Endothelial cell of umbilical vein (primary cell): Measurements from ENCODE around the gene COX7A2L. TPM values are rescaled to one million over a fixed set of nuclear protein-coding genes. Genes with fewer than 3 reads are reported as not detected.

Experiments used
- BruUV-seq: library from RNA; stranded (reverse); fragments of 400-500 nt; replicated peaks from 2 replicates; lab custom pipeline; 2021; lab: Mats Ljungman, UMichigan
- CTCF ChIA-PET: fragments of 300-600, 350-600 bp; sonication (Branson Sonifier 250); formaldehyde crosslinking; loops from one replicate; lab custom pipeline; 2021; ENCODE audit warnings: antibody characterized with exemption, inconsistent platforms; lab: Charles Lee
- POLR2A ChIA-PET: fragments of 300-600, 350-600 bp; sonication (Branson Sonifier 250); formaldehyde crosslinking; loops from one replicate; lab custom pipeline; 2021; ENCODE audit warnings: antibody characterized with exemption, inconsistent platforms; lab: Charles Lee
- DNase-seq: peaks from one replicate; pipeline ENCODE4 v3.0.0-alpha.2; 2011; ENCODE audit warnings: low read depth, low spot score
- FAIRE-seq: peaks from 2 replicates; lab custom pipeline; 2011; peaks lifted over from hg19 to GRCh38; lab: Jason Lieb, UNC
- H2AFZ ChIP-seq: 2 replicates; pipeline ENCODE4 v1.6.0; 2012; ENCODE audit warnings: low read depth, low read length, control low read depth, inconsistent platforms
- H3K27ac ChIP-seq: 2 replicates; pipeline ENCODE4 v1.5.1; 2011; ENCODE audit warnings: low read depth, mild to moderate bottlenecking, control low read depth, low read length, moderate library complexity; ENCODE audit not compliant: insufficient read depth
- H3K27me3 ChIP-seq, 2 experiments: 2 replicates each; pipeline versions ENCODE4 v1.6.0 to v1.6.1; 2011; ENCODE audit warnings: low read length in 2 of 2, mixed read lengths in 1 of 2; ENCODE audit not compliant: control insufficient read depth in 2 of 2, insufficient read depth in 2 of 2
- H3K36me3 ChIP-seq, 2 experiments: 2 replicates in 1 of 2; 3 replicates in 1 of 2; pipeline ENCODE4 v1.5.1; 2011; ENCODE audit warnings: low read length in 2 of 2, mild to moderate bottlenecking in 1 of 2, moderate library complexity in 1 of 2; ENCODE audit not compliant: control insufficient read depth in 2 of 2, insufficient read depth in 2 of 2; ENCODE audit errors: extremely low read depth in 1 of 2
- H3K4me1 ChIP-seq: 3 replicates; pipeline ENCODE4 v1.5.1; 2011; ENCODE audit warnings: mild to moderate bottlenecking, low read length; ENCODE audit not compliant: control insufficient read depth, insufficient read depth; ENCODE audit errors: extremely low read depth
- H3K4me2 ChIP-seq: 2 replicates; pipeline ENCODE4 v1.6.1; 2011; ENCODE audit warnings: low read length, control low read depth, mixed read lengths; ENCODE audit not compliant: insufficient read depth
- H3K4me3 ChIP-seq, 3 experiments: fragments of 200-600 bp in 1 of 3; sonication (generic), shearing (Covaris generic) in 1 of 3; replicated peaks in 1 of 3; 2 replicates each; pipeline ENCODE4 v1.5.1; 2011 to 2016; ENCODE audit warnings: control low read depth in 3 of 3, low read length in 3 of 3, mild to moderate bottlenecking in 2 of 3, inconsistent platforms in 1 of 3, low read depth in 1 of 3, moderate library complexity in 1 of 3; ENCODE audit not compliant: insufficient read depth in 1 of 3
- H3K79me2 ChIP-seq: 2 replicates; pipeline ENCODE4 v1.6.0; 2012; ENCODE audit warnings: low read length, inconsistent platforms; ENCODE audit not compliant: control insufficient read depth, insufficient read depth
- H3K9ac ChIP-seq: replicated peaks from 2 replicates; pipeline ENCODE3; 2011; ENCODE audit warnings: low read length, control low read depth; ENCODE audit not compliant: insufficient read depth; ENCODE audit errors: extremely low read depth
- H3K9me1 ChIP-seq: replicated peaks from 3 replicates; pipeline ENCODE4 v1.6.0; 2011; ENCODE audit warnings: mild to moderate bottlenecking, low read length; ENCODE audit not compliant: control insufficient read depth, insufficient read depth; ENCODE audit errors: extremely low read depth
- H3K9me3 ChIP-seq: replicated peaks from 2 replicates; pipeline ENCODE4 v1.5.1; 2012; ENCODE audit warnings: low read length, inconsistent platforms; ENCODE audit not compliant: control insufficient read depth, insufficient read depth
- H4K20me1 ChIP-seq: replicated peaks from 2 replicates; pipeline ENCODE3; 2011; ENCODE audit warnings: mild to moderate bottlenecking, low read length; ENCODE audit not compliant: control insufficient read depth, insufficient read depth; ENCODE audit errors: extremely low read depth
- CTCF ChIP-seq, 2 donors: IDR thresholded peaks; 1 replicate in 1 of 2; 2 replicates in 1 of 2; pipeline ENCODE4 v1.5.1; 2011; ENCODE audit warnings: low read length in 2 of 2, mild to moderate bottlenecking in 2 of 2, moderate library complexity in 2 of 2, control low read depth in 1 of 2, inconsistent platforms in 1 of 2, low read depth in 1 of 2; ENCODE audit not compliant: insufficient read depth in 1 of 2; ENCODE audit errors: extremely low read depth in 1 of 2
- EZH2 ChIP-seq: IDR thresholded peaks from 2 replicates; pipeline ENCODE4 v1.6.1; 2012; ENCODE audit warnings: borderline replicate concordance, low read depth, mild to moderate bottlenecking, moderate library complexity, low read length, inconsistent platforms; ENCODE audit not compliant: severe bottlenecking
- FOS ChIP-seq: IDR thresholded peaks from 2 replicates; pipeline ENCODE4 v1.6.1; 2011; ENCODE audit warnings: mild to moderate bottlenecking, low read length, moderate library complexity, borderline replicate concordance; ENCODE audit not compliant: insufficient read depth
- GATA2 ChIP-seq: IDR thresholded peaks from 2 replicates; pipeline ENCODE4 v1.7.0; 2011; ENCODE audit warnings: low read depth, mild to moderate bottlenecking, moderate library complexity, mixed read lengths, low read length; ENCODE audit not compliant: insufficient read length, insufficient read depth
- JUN ChIP-seq: IDR thresholded peaks from 2 replicates; pipeline ENCODE4 v1.6.1; 2011; ENCODE audit warnings: borderline replicate concordance, low read depth; ENCODE audit not compliant: insufficient read length, insufficient read depth
- MAX ChIP-seq: IDR thresholded peaks from 2 replicates; pipeline ENCODE4 v1.6.1; 2011; ENCODE audit not compliant: insufficient read depth, insufficient read length
- MYC ChIP-seq: IDR thresholded peaks from one replicate; pipeline ENCODE4 v1.6.1; 2011; ENCODE audit warnings: mild to moderate bottlenecking, low read depth, low read length
- POLR2A ChIP-seq: IDR thresholded peaks from 2 replicates; pipeline ENCODE4 v1.6.1; 2012; ENCODE audit warnings: low read depth, mild to moderate bottlenecking, control low read depth, low read length
- POLR2AphosphoS5 ChIP-seq: IDR thresholded peaks from 2 replicates; pipeline ENCODE4 v1.6.1; 2012; ENCODE audit warnings: low read depth, mild to moderate bottlenecking, control low read depth, low read length, moderate library complexity; ENCODE audit not compliant: insufficient read depth
- dilution Hi-C: fragments of 300-500 bp; cut with MboI; formaldehyde crosslinking; loops from one replicate; pipeline ENCODE4 v1.15.0; 2019; ENCODE audit warnings: low sequenced_read_pairs; ENCODE audit not compliant: extremely low pct_ligation_motif_present
- intact Hi-C: fragments of 100-400 bp; cut with micrococcal nuclease; formaldehyde crosslinking; loops from one replicate; pipeline ENCODE4 v1.10.0; 2022
- polyA plus RNA-seq, 4 experiments: library from polyadenylated mRNA; depleted of rRNA in 3 of 4; stranded (reverse) in 3 of 4; unstranded in 1 of 4; fragments of >200 nt; gene quantifications; 2 replicates each; pipeline versions ENCODE4 v1.2.1 to v1.2.3, GENCODE V29; 2011 to 2012; ENCODE audit warnings: missing spikeins in 1 of 4
- total RNA-seq: library from RNA; stranded (reverse); gene quantifications from 2 replicates; pipeline ENCODE4 v1.2.3, GENCODE V29; 2021

Gene COX7A2L
- total and polyA plus RNA-seq, 2 donors (not counting 3 experiments of a cell fraction or from before 2014, with no cell fraction given): 94.2 to 119 TPM

- no peak for TF ChIP-seq POLR2AphosphoS5
- no peak for TF ChIP-seq JUN
- TF ChIP-seq CTCF (IDR thresholded peaks at IDR 0.05; ENCODE audit: extremely low read depth in 1 of 2, insufficient read depth in 1 of 2, low read depth in 1 of 2, low read length in 2 of 2): no peak
- TF ChIP-seq EZH2: no peak
- no peak for TF ChIP-seq MAX
- no peak for TF ChIP-seq FOS
- TF ChIP-seq MYC: no peak
- TF ChIP-seq GATA2: no peak
- TF ChIP-seq POLR2A: no peak
- Histone ChIP-seq H2AFZ (no peak overlapping the region), H3K27ac (no peak overlapping the region), H3K9me3 (no peaks in the 10 kb centered on the region), H3K36me3 (no peaks in the 10 kb centered on the region), H3K9me1 (no peaks in the 10 kb centered on the region), H3K4me1 (no peaks in the 10 kb centered on the region), H3K27me3 (peaks cover 0 to 4% of the 10 kb centered on the region in 2 experiments), H3K79me2 (no peaks in the 10 kb centered on the region), H3K9ac (no peak overlapping the region), H4K20me1 (no peaks in the 10 kb centered on the region), H3K4me2 (no peak overlapping the region), H3K4me3 (no peak overlapping the region)
- POLR2A ChIA-PET: no interaction called here
- FAIRE-seq (no peak), DNase-seq (no peak)
- no TSS peak for BruUV-seq
- intact Hi-C loops (no loop called here), dilution Hi-C loops (no loop called here)
- CTCF ChIA-PET: interaction anchor here (0.9 to 2.0 kb wide), 4 partner anchors 10 to 40 kb away, joined by 3 to 6 read pairs (median 4); no protein-coding TSS in a partner anchor
These were observed 43.7 kb upstream of the COX7A2L start for GRCh38 chr2:42404676-42405075.
